HCT116 (cell line): ENCODE data around the gene SLC35F2. TPM values are rescaled to one million over a fixed set of nuclear protein-coding genes. Genes with fewer than 3 reads are reported as not detected.
A peak's percentile ranks its signal among the peaks of the same experiment; 100 is the strongest.

Experiments
- ATAC-seq: fragments of 200-7000 bp; cut with Tn5 transposase; 2 replicates; pipeline ENCODE4 v1.9.1; 2020; ENCODE audit warnings: mild to moderate bottlenecking, moderate library complexity
- BruUV-seq: library from RNA; stranded (reverse); fragments of 400-500 nt; replicated peaks from 2 replicates; lab custom pipeline; 2021; lab: Mats Ljungman, UMichigan
- CTCF ChIA-PET: fragments of 300-600 bp; sonication (Branson Sonifier 250); formaldehyde crosslinking; loops from one replicate; lab custom pipeline; 2021; ENCODE audit warnings: antibody characterized with exemption; lab: Charles Lee
- POLR2A ChIA-PET: fragments of 300-600, 350-600 bp; sonication (Branson Sonifier 250); formaldehyde crosslinking; loops from one replicate; lab custom pipeline; 2021; ENCODE audit warnings: antibody characterized with exemption; lab: Charles Lee
- RAD21 ChIA-PET, 2 experiments: fragments of 300-600 bp; sonication (Branson Sonifier 250); formaldehyde crosslinking; loops; one replicate each; lab custom pipeline; 2023; ENCODE audit warnings: low total read pairs in 2 of 2; ENCODE audit not compliant: uncharacterized antibody in 2 of 2, unreplicated experiment in 2 of 2, low non-redundant PET in 1 of 2; lab: Charles Lee
- DNase-seq: peaks from one replicate; pipeline ENCODE4 v3.0.0-alpha.2; 2010; ENCODE audit warnings: low read depth, low spot score
- H2AFZ ChIP-seq: fragments of 200-600 bp; shearing (Covaris generic), sonication (generic); 2 replicates; pipeline ENCODE4 v1.6.1; 2017; ENCODE audit warnings: low read depth, mixed run types, mixed read lengths, antibody characterized with exemption, low read length; ENCODE audit not compliant: poor library complexity, severe bottlenecking
- H3K27ac ChIP-seq: 2 replicates; pipeline ENCODE4 v1.5.1; 2012; ENCODE audit warnings: low read depth, low read length
- H3K27me3 ChIP-seq: fragments of 200-600 bp; sonication (generic); 2 replicates; pipeline ENCODE4 v1.6.1; 2016; ENCODE audit warnings: mixed run types, low read length, mixed read lengths; ENCODE audit not compliant: insufficient read depth
- H3K36me3 ChIP-seq, 2 experiments: fragments of 200-500 bp in 1 of 2; fragments of 200-600 bp in 1 of 2; sonication (Bioruptor generic) in 1 of 2; sonication (generic) in 1 of 2; 2 replicates each; pipeline versions ENCODE4 v1.5.1 to v1.6.1; 2014 to 2016; ENCODE audit warnings: low read length in 2 of 2, inconsistent platforms in 1 of 2, mixed read lengths in 1 of 2, mixed run types in 1 of 2; ENCODE audit not compliant: insufficient read depth in 2 of 2, control insufficient read depth in 1 of 2
- H3K4me1 ChIP-seq, 2 experiments: fragments of 200-600 bp in 1 of 2; sonication (generic) in 1 of 2; 2 replicates each; pipeline versions ENCODE4 v1.5.1 to v1.6.1; 2012 to 2017; ENCODE audit warnings: low read length in 2 of 2, inconsistent platforms in 1 of 2, mild to moderate bottlenecking in 1 of 2, mixed read lengths in 1 of 2, mixed run types in 1 of 2, moderate library complexity in 1 of 2; ENCODE audit not compliant: insufficient read depth in 2 of 2, control insufficient read depth in 1 of 2
- H3K4me2 ChIP-seq: fragments of 200-600 bp; sonication (generic); 2 replicates; pipeline ENCODE4 v1.6.1; 2017; ENCODE audit warnings: mixed run types, low read length, mixed read lengths
- H3K4me3 ChIP-seq, 2 experiments: fragments of 200-600 bp in 1 of 2; sonication (generic) in 1 of 2; replicated peaks in 1 of 2; 2 replicates each; pipeline ENCODE4 v1.5.1; 2011 to 2016; ENCODE audit warnings: low read length in 2 of 2, control low read depth in 1 of 2, low read depth in 1 of 2, mild to moderate bottlenecking in 1 of 2, mixed read lengths in 1 of 2, mixed run types in 1 of 2
- H3K79me2 ChIP-seq: fragments of 200-600 bp; sonication (generic); 2 replicates; pipeline ENCODE4 v1.6.1; 2017; ENCODE audit warnings: mild to moderate bottlenecking, mixed run types, low read length, moderate library complexity, mixed read lengths; ENCODE audit not compliant: insufficient read depth
- H3K9ac ChIP-seq: fragments of 200-600 bp; sonication (generic); 2 replicates; pipeline ENCODE4 v1.6.1; 2016; ENCODE audit warnings: low read length, mixed read lengths
- H3K9me2 ChIP-seq: fragments of 200-600 bp; sonication (generic), shearing (Covaris generic); 2 replicates; pipeline ENCODE4 v1.6.1; 2017; ENCODE audit warnings: mixed run types, mild to moderate bottlenecking, moderate library complexity; ENCODE audit not compliant: insufficient read depth
- H3K9me3 ChIP-seq, 2 experiments: fragments of 200-500 bp in 1 of 2; fragments of 200-600 bp in 1 of 2; sonication (Bioruptor generic) in 1 of 2; sonication (generic) in 1 of 2; 2 replicates each; pipeline ENCODE4 v1.6.1; 2014 to 2017; ENCODE audit warnings: low read length in 2 of 2, mixed read lengths in 2 of 2, inconsistent platforms in 1 of 2, low read depth in 1 of 2, mild to moderate bottlenecking in 1 of 2, mixed run types in 1 of 2, moderate library complexity in 1 of 2; ENCODE audit not compliant: control insufficient read depth in 1 of 2, insufficient read depth in 1 of 2
- H4K20me1 ChIP-seq: fragments of 200-600 bp; sonication (generic), shearing (Covaris generic); 2 replicates; pipeline ENCODE4 v1.6.1; 2017; ENCODE audit warnings: mixed run types, mild to moderate bottlenecking, moderate library complexity; ENCODE audit not compliant: insufficient read depth
- CTCF ChIP-seq, 3 experiments: fragments of 200-600 bp in 1 of 3; sonication (generic) in 1 of 3; IDR thresholded peaks in 2 of 3; conservative IDR thresholded peaks in 1 of 3; 2 replicates each; pipeline ENCODE4 v1.5.1; 2012 to 2017; ENCODE audit warnings: low read depth in 2 of 3, low read length in 2 of 3, antibody characterized with exemption in 1 of 3, borderline replicate concordance in 1 of 3, control low read depth in 1 of 3, mild to moderate bottlenecking in 1 of 3, mixed read lengths in 1 of 3, mixed run types in 1 of 3, moderate library complexity in 1 of 3; ENCODE audit not compliant: insufficient read depth in 1 of 3
- EGR1 ChIP-seq: IDR thresholded peaks from 2 replicates; pipeline ENCODE4 v1.6.1; 2012; ENCODE audit warnings: low read depth
- ELF1 ChIP-seq: IDR thresholded peaks from 2 replicates; pipeline ENCODE4 v1.6.1; 2012; ENCODE audit warnings: low read depth, borderline replicate concordance
- EZH2 ChIP-seq: fragments of 200-600 bp; sonication (generic); IDR thresholded peaks from 2 replicates; pipeline ENCODE4 v1.6.1; 2017; ENCODE audit warnings: antibody characterized with exemption, mixed run types
- FOSL1 ChIP-seq: IDR thresholded peaks from 2 replicates; pipeline ENCODE4 v1.6.1; 2012; ENCODE audit warnings: low read depth
- POLR2A ChIP-seq: IDR thresholded peaks from 2 replicates; pipeline ENCODE4 v1.7.0; 2011; ENCODE audit warnings: borderline replicate concordance; ENCODE audit not compliant: insufficient read depth, insufficient read length; ENCODE audit errors: extremely low read depth
- POLR2AphosphoS5 ChIP-seq: IDR thresholded peaks from 2 replicates; pipeline ENCODE4 v1.6.1; 2011; ENCODE audit warnings: mild to moderate bottlenecking, low read depth, low read length, moderate library complexity
- RAD21 ChIP-seq: IDR thresholded peaks from 2 replicates; pipeline ENCODE4 v1.6.1; 2012; ENCODE audit warnings: low read depth, mild to moderate bottlenecking
- REST ChIP-seq: IDR thresholded peaks from 2 replicates; pipeline ENCODE4 v1.6.1; 2012; ENCODE audit warnings: low read depth
- SIN3A ChIP-seq: IDR thresholded peaks from 2 replicates; pipeline ENCODE4 v1.6.1; 2012; ENCODE audit warnings: low read depth
- SP1 ChIP-seq: IDR thresholded peaks from 2 replicates; pipeline ENCODE4 v1.6.1; 2012; ENCODE audit warnings: low read depth
- SRF ChIP-seq: IDR thresholded peaks from 2 replicates; pipeline ENCODE4 v1.6.1; 2012; ENCODE audit warnings: low read depth
- YY1 ChIP-seq: IDR thresholded peaks from 2 replicates; pipeline ENCODE4 v1.6.1; 2011; ENCODE audit warnings: low read length, low read depth, moderate library complexity, mild to moderate bottlenecking; ENCODE audit not compliant: insufficient replicate concordance; ENCODE audit errors: extremely low read depth
- intact Hi-C: fragments of 100-400 bp; cut with micrococcal nuclease; formaldehyde crosslinking; loops from 2 replicates; pipeline ENCODE4 v1.10.0; 2022
- total RNA-seq: library from RNA; stranded (reverse); gene quantifications from one replicate; pipeline ENCODE4 v1.2.1, GENCODE V29; 2021; ENCODE audit not compliant: unreplicated experiment

The SLC35F2 gene
- total RNA-seq, 1 experiment from 2014 or later = 53.5 TPM

GRCh38 chr11:107757661-107758060 lies 100.9 kb downstream of the SLC35F2 start:
- Histone ChIP-seq H3K79me2 (no peaks in the 10 kb centered on the region), H3K36me3 (no peaks in the 10 kb centered on the region), H4K20me1 (no peaks in the 10 kb centered on the region; the same call in 1 of the 2 replicates), H2AFZ (peak overlapping the region; percentile 80), H3K4me2 (no peak overlapping the region), H3K27ac (no peak overlapping the region), H3K9me2 (no peaks in the 10 kb centered on the region), H3K9me3 (no peaks in the 10 kb centered on the region), H3K4me1 (no peaks in the 10 kb centered on the region), H3K27me3 (no peaks in the 10 kb centered on the region), H3K9ac (no peak overlapping the region), H3K4me3 (no peak overlapping the region)
- DNase-seq (no peak), ATAC-seq (peak; percentile 85)
- ChIA-PET POLR2A (no interaction called here), CTCF (interaction anchor here (0.9 to 1.1 kb wide), 3 partner anchors 10 to 139 kb away, joined by 3 to 4 read pairs (median 3); no protein-coding TSS in a partner anchor), RAD21 (no interaction called here)
- intact Hi-C loops = no loop called here
- peak; percentile 5 to 52 (median 42); a peak in 4 of 6 replicates for TF ChIP-seq CTCF (IDR thresholded peaks at IDR 0.05 in 2 of 3, conservative IDR thresholded peaks at IDR 0.05 in 1 of 3; ENCODE audit: borderline replicate concordance in 1 of 3, insufficient read depth in 1 of 3, low read depth in 2 of 3, low read length in 2 of 3)
- TF ChIP-seq EZH2 = no peak
- no peak for TF ChIP-seq YY1
- no peak for TF ChIP-seq SIN3A
- 0 out of 2 replicates have a peak, but pooled peaks have one; percentile 14 for TF ChIP-seq RAD21
- no peak for TF ChIP-seq ELF1
- no peak for TF ChIP-seq SRF
- no peak for TF ChIP-seq POLR2AphosphoS5
- no peak for TF ChIP-seq REST
- TF ChIP-seq EGR1 = no peak
- no peak for TF ChIP-seq FOSL1
- TF ChIP-seq POLR2A = no peak
- no peak for TF ChIP-seq SP1
- no TSS peak for BruUV-seq
